GM12875 (cell line): ENCODE results near the gene APOA4.

ENCODE experiments used
- H3K4me3 ChIP-seq: one replicate; pipeline ENCODE4 v1.5.1; 2011; ENCODE audit warnings: low read depth, low read length, control low read depth
- CTCF ChIP-seq: IDR thresholded peaks from 2 replicates; pipeline ENCODE4 v1.5.1; 2011; ENCODE audit warnings: low read depth, mild to moderate bottlenecking, control low read depth, inconsistent platforms, low read length, moderate library complexity, borderline replicate concordance; ENCODE audit not compliant: insufficient read depth

The APOA4 gene

DNA sequence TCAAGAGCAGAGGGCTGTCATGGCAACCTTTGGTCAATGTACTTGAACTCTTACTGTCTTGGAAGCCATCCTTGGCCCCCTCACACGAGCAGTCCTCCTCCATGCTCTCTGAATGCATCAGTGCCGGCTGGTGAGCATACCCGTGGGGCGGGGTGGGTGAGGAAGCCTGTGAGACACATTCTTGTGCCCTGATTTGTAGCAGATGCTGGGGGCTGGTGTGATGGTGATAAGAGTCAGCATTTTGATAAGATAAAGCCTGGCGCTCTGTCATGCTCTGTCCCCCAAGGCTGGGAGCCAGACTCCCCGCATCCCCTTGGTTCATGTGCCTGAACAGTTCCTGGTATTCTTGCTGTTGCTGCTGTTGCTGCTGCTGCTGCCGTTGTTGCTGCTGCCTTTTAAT is 34.8 kb upstream of the APOA4 start:
- no peak overlapping the region for H3K4me3 ChIP-seq
- TF ChIP-seq CTCF = no peak

DNA sequence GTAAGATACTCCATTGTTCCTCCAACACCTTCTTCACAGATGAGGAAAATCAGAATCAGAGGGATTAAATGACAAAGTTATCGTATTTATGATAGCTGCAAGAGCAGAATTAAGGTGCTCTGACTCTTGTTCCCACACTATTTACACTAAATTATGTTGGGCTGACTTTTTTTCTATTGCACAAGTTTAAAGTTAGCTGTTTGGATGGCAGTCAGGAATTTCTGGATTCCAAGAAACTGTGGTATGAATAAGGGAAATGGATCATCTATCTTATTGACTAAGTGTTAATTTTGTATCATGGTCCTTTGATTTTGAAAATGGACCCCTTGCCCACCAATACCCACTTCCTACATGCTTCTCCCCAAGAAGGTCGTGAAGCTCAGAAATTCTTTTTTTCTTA is 34.2 kb upstream of the APOA4 start:
- H3K4me3 ChIP-seq = no peak overlapping the region
- no peak for TF ChIP-seq CTCF

GRCh38 chr11:116856423-116856822 is 33.3 kb upstream of the APOA4 start:
- no peak overlapping the region for H3K4me3 ChIP-seq
- no peak for TF ChIP-seq CTCF

GRCh38 chr11:116855413-116855812 is 32.3 kb upstream of the APOA4 start:
- no peak overlapping the region for H3K4me3 ChIP-seq
- no peak for TF ChIP-seq CTCF

DNA sequence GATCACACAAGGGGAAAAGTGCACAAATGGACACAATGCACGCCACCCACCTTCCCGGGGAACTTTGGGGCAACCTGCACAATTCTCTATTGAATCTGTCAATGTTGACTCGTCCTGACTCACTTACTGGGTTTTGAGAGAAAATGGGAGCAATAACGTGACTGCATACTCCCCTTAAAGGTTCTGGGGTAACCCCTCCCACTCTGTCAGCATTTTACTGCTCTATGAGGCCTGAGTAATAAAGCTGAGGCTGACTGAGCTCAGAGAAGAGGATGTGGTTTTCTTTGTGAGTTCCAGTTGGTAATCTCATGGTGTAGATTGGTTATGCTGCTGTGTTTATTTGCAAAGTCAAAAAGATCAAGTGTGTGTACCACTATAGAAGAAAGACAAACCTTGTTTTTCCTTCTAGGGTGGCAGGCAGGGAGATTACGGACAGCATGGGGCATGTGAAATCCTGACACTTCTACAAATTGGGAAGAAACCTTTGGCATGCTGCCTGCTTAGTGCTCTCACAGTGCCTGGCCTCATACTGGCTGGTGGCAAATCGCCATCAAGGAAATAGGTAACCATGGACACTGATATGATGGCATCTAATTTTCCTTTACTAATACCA is 30.5 kb upstream of the APOA4 start:
- H3K4me3 ChIP-seq = peak overlapping the region; percentile 17
- no peak for TF ChIP-seq CTCF

- H3K4me3 ChIP-seq = peak overlapping the region; percentile 15
- TF ChIP-seq CTCF = no peak
Measured at GRCh38 chr11:116852261-116853031, 29.3 kb upstream of the APOA4 start.

- no peak overlapping the region for H3K4me3 ChIP-seq
- no peak for TF ChIP-seq CTCF
Measured at GRCh38 chr11:116851626-116852025, 28.5 kb upstream of the APOA4 start.
